K562 (cell line): ENCODE data around the gene FAM227B. TPM values are rescaled to one million over a fixed set of nuclear protein-coding genes. Genes with fewer than 3 reads are reported as not detected.

Experiments used
- ATAC-seq: fragments of 200-7000 bp; cut with Tn5 transposase; 3 replicates; pipeline ENCODE4 v1.9.1; 2020; ENCODE audit warnings: moderate library complexity
- BruUV-seq: library from RNA; stranded (reverse); fragments of 400-500 nt; replicated peaks from 2 replicates; lab custom pipeline; 2021; lab: Mats Ljungman, UMichigan
- CTCF ChIA-PET: fragments of 300-600 bp; formaldehyde crosslinking; extraction: SDS; loops from one replicate; lab custom pipeline; 2021; ENCODE audit warnings: low intra/inter-chr PET ratio; lab: Yijun Ruan, JAX
- POLR2A ChIA-PET: fragments of 300-600, 350-650 bp; sonication (Branson Sonifier 250); formaldehyde crosslinking; extraction: SDS; loops from one replicate; lab custom pipeline; 2021; ENCODE audit warnings: antibody characterized with exemption, inconsistent platforms; lab: Yijun Ruan, JAX
- DNase-seq, 4 experiments: peaks; one replicate each; pipeline versions ENCODE4 v3.0.0 to v3.0.0-alpha.2; 2011 to 2018; ENCODE audit warnings: low spot score in 3 of 4, mixed read lengths in 3 of 4; ENCODE audit errors: extremely low read depth in 1 of 4
- FAIRE-seq: peaks from 2 replicates; lab custom pipeline; 2011; peaks lifted over from hg19 to GRCh38; lab: Jason Lieb, UNC
- H2AFZ ChIP-seq: 2 replicates; pipeline ENCODE4 v1.6.0; 2011; ENCODE audit warnings: low read depth, low read length, control low read depth, inconsistent platforms
- H3K27ac ChIP-seq: fragments of 200-600 bp; 3 replicates; pipeline ENCODE4 v1.8.0; 2011; ENCODE audit warnings: low read depth, mild to moderate bottlenecking, control low read depth, inconsistent platforms, low read length, moderate library complexity, mixed read lengths; ENCODE audit errors: extremely low read depth
- H3K27me3 ChIP-seq, 2 experiments: fragments of 300-600 bp in 1 of 2; 2 replicates in 1 of 2; 3 replicates in 1 of 2; pipeline versions ENCODE4 v1.6.0 to v1.8.0; 2011; ENCODE audit warnings: inconsistent platforms in 2 of 2, low read length in 2 of 2, mild to moderate bottlenecking in 1 of 2, mixed read lengths in 1 of 2, moderate library complexity in 1 of 2; ENCODE audit not compliant: control insufficient read depth in 2 of 2, insufficient read depth in 2 of 2
- H3K36me3 ChIP-seq: fragments of 300-600 bp; 3 replicates; pipeline ENCODE4 v1.8.0; 2011; ENCODE audit warnings: mild to moderate bottlenecking, low read length, inconsistent platforms; ENCODE audit not compliant: control insufficient read depth, insufficient read depth
- H3K4me1 ChIP-seq, 2 experiments: fragments of 200-600 bp in 1 of 2; replicated peaks in 1 of 2; 2 replicates in 1 of 2; 3 replicates in 1 of 2; pipeline versions ENCODE4 v1.5.1 to v1.8.0; 2011; ENCODE audit warnings: inconsistent platforms in 2 of 2, low read length in 2 of 2, mild to moderate bottlenecking in 1 of 2, mixed read lengths in 1 of 2, moderate library complexity in 1 of 2; ENCODE audit not compliant: control insufficient read depth in 2 of 2, insufficient read depth in 2 of 2
- H3K4me2 ChIP-seq: 2 replicates; pipeline ENCODE4 v1.6.1; 2011; ENCODE audit warnings: low read length, control low read depth, inconsistent platforms, mixed read lengths; ENCODE audit not compliant: insufficient read depth
- H3K4me3 ChIP-seq: fragments of 200-600 bp; sonication (generic), shearing (Covaris generic); 2 replicates; pipeline ENCODE4 v1.5.1; 2016; ENCODE audit warnings: control low read depth, inconsistent platforms
- H3K79me2 ChIP-seq: fragments of 200-600 bp; 3 replicates; pipeline ENCODE4 v1.8.0; 2011; ENCODE audit warnings: low read length, inconsistent platforms; ENCODE audit not compliant: control insufficient read depth, insufficient read depth
- H3K9ac ChIP-seq, 2 experiments: 2 replicates each; pipeline versions ENCODE4 v1.6.0 to v1.6.1; 2011; ENCODE audit warnings: low read depth in 2 of 2, low read length in 2 of 2, control low read depth in 1 of 2, inconsistent platforms in 1 of 2, mild to moderate bottlenecking in 1 of 2, mixed read lengths in 1 of 2; ENCODE audit not compliant: insufficient read depth in 1 of 2
- H3K9me1 ChIP-seq: one replicate; pipeline ENCODE4 v1.6.0; 2011; ENCODE audit warnings: inconsistent platforms, mild to moderate bottlenecking, low read length, moderate library complexity; ENCODE audit not compliant: control insufficient read depth, insufficient read depth
- H3K9me3 ChIP-seq: replicated peaks from 2 replicates; pipeline ENCODE4 v1.5.1; 2011; ENCODE audit warnings: low read depth, low read length, inconsistent platforms; ENCODE audit not compliant: control insufficient read depth, insufficient read depth
- H4K20me1 ChIP-seq: replicated peaks from 2 replicates; pipeline ENCODE4 v1.6.1; 2011; ENCODE audit warnings: low read length, inconsistent platforms, mixed read lengths; ENCODE audit not compliant: control insufficient read depth, insufficient read depth
- CXXC5 ChIP-seq: fragments of 250-450 bp; sonication (Bioruptor Pico); IDR thresholded peaks from 2 replicates; pipeline ENCODE4 v1.8.0; 2022; ENCODE audit warnings: inconsistent platforms, mild to moderate bottlenecking, moderate library complexity
- E2F8 ChIP-seq: fragments of 450-650 bp; IDR thresholded peaks from 2 replicates; pipeline ENCODE4 v1.7.1; 2018; ENCODE audit warnings: mild to moderate bottlenecking, low read depth; ENCODE audit not compliant: partially characterized antibody
- FOXK2 ChIP-seq, 2 experiments: fragments of 450-650 bp; IDR thresholded peaks in 1 of 2; conservative IDR thresholded peaks in 1 of 2; 2 replicates each; pipeline ENCODE4 v1.6.1; 2016; ENCODE audit warnings: low read depth in 2 of 2, mild to moderate bottlenecking in 1 of 2
- NRF1 ChIP-seq, 2 experiments: fragments of 450-650 bp; IDR thresholded peaks in 1 of 2; conservative IDR thresholded peaks in 1 of 2; 2 replicates each; pipeline ENCODE4 v1.6.1; 2014; ENCODE audit warnings: mild to moderate bottlenecking in 2 of 2
- WGBS: fragments of 100-300 bp; shearing (Covaris generic); methylation state at CpG from one replicate; pipeline ENCODE4 v1.1.6; 2016; ENCODE audit warnings: low coverage, mixed read lengths; ENCODE audit not compliant: insufficient coverage; ENCODE audit errors: missing lambda C conversion rate; 5-methylcytosine and 5-hydroxymethylcytosine counted together
- in situ Hi-C: fragments of 300-500 bp; cut with MboI; formaldehyde crosslinking; loops from 4 replicates; pipeline ENCODE4 v1.15.0; 2018; ENCODE audit warnings: inconsistent platforms, mixed read lengths
- intact Hi-C: fragments of 100-400 bp; cut with micrococcal nuclease; formaldehyde crosslinking; loops from 2 replicates; pipeline ENCODE4 v1.14.2; 2022
- polyA plus RNA-seq, 8 experiments: library from polyadenylated mRNA; depleted of rRNA in 4 of 8; stranded (reverse) in 5 of 8; unstranded in 3 of 8; fragments of >200 nt; fragmentation: Nextera tagmentation in 2 of 8; fragmentation: Illumina TruSeq in 1 of 8; extraction: Ambion mirVana in 2 of 8; extraction: Trizol in 1 of 8; gene quantifications; 2 replicates each; pipeline versions ENCODE4 v1.2.1 to v1.2.3, GENCODE V29; 2011 to 2014; ENCODE audit warnings: inconsistent platforms in 1 of 8, missing spikeins in 1 of 8
- total RNA-seq, 7 experiments: library from RNA; depleted of rRNA in 6 of 7; stranded (reverse); fragments of >200 nt in 6 of 7; fragmentation: Illumina TruSeq in 2 of 7; extraction: Trizol in 2 of 7; gene quantifications; 2 replicates each; pipeline versions ENCODE4 v1.2.1 to v1.2.3, GENCODE V29; 2011 to 2021; ENCODE audit warnings: low replicate concordance in 1 of 7
- TF ChIP-seq, protein P1 (sequence below): sonication (generic); formaldehyde crosslinking; IDR thresholded peaks from 2 replicates; pipeline ENCODE4 v1.8.1; 2023; ENCODE audit warnings: mild to moderate bottlenecking, missing genetic modification reagents
- TF ChIP-seq, protein P2 (sequence below): fragments of 450-650 bp; IDR thresholded peaks from 2 replicates; pipeline ENCODE4 v1.6.1; 2016; ENCODE audit warnings: mild to moderate bottlenecking

FAM227B gene
- total and polyA plus RNA-seq, 9 of the 15 experiments (the other 6 are each of a cell fraction or from before 2014, with no cell fraction given): 5.1 to 12.5 (median 11.2) TPM

- H3K9me3 ChIP-seq: no peaks in the 10 kb centered on the region
- WGBS: 4% methylated on average over 9 of the region's 9 CpGs
- in situ Hi-C loops (no loop called here), intact Hi-C loops (loop anchor here (1.0 to 10.0 kb wide), 6 partner anchors 51 to 1067 kb away; no protein-coding TSS in a partner anchor)
- BruUV-seq: no TSS peak
- DNase-seq (peak; percentile 24 to 63 (median 32)), ATAC-seq (peak; percentile 63), FAIRE-seq (no peak)
- POLR2A ChIA-PET: interaction anchor here (0.5 kb wide), 1 partner anchor 1868 kb away, joined by 4 read pairs; no protein-coding TSS in a partner anchor
- H3K36me3 ChIP-seq: no peaks in the 10 kb centered on the region
- H3K4me3 ChIP-seq: no peak overlapping the region
- H3K79me2 ChIP-seq: no peaks in the 10 kb centered on the region
- H3K27ac ChIP-seq: no peak overlapping the region
- no peak overlapping the region for H3K4me2 ChIP-seq
- peak overlapping the region; percentile 64 for H2AFZ ChIP-seq
- CTCF ChIA-PET: interaction anchor here (0.6 to 1.9 kb wide), 3 partner anchors 50 to 560 kb away, joined by 3 to 9 read pairs (median 3); no protein-coding TSS in a partner anchor
- H3K9ac ChIP-seq: no peak overlapping the region
- no peaks in the 10 kb centered on the region for H3K27me3 ChIP-seq
- no peaks in the 10 kb centered on the region for H3K4me1 ChIP-seq
- no peaks in the 10 kb centered on the region for H3K9me1 ChIP-seq
- H4K20me1 ChIP-seq: no peaks in the 10 kb centered on the region
- TF ChIP-seq CXXC5 (CRISPR knock-in tag) (peak; percentile 56), NRF1 (conservative IDR thresholded peaks at IDR 0.05 in 1 of 2, IDR thresholded peaks at IDR 0.05 in 1 of 2) (peak; percentile 62 to 67), E2F8 (peak; percentile 71), FOXK2 (conservative IDR thresholded peaks at IDR 0.05 in 1 of 2, IDR thresholded peaks at IDR 0.05 in 1 of 2; ENCODE audit: low read depth in 2 of 2) (0 out of 4 replicates have a peak, but pooled peaks of 1 of the 2 experiments have one; percentile 7)
- TF ChIP-seq, protein P1, sequence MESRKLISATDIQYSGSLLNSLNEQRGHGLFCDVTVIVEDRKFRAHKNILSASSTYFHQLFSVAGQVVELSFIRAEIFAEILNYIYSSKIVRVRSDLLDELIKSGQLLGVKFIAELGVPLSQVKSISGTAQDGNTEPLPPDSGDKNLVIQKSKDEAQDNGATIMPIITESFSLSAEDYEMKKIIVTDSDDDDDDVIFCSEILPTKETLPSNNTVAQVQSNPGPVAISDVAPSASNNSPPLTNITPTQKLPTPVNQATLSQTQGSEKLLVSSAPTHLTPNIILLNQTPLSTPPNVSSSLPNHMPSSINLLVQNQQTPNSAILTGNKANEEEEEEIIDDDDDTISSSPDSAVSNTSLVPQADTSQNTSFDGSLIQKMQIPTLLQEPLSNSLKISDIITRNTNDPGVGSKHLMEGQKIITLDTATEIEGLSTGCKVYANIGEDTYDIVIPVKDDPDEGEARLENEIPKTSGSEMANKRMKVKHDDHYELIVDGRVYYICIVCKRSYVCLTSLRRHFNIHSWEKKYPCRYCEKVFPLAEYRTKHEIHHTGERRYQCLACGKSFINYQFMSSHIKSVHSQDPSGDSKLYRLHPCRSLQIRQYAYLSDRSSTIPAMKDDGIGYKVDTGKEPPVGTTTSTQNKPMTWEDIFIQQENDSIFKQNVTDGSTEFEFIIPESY (CRISPR knock-in tag): peak; percentile 55; the same call in 1 of the 2 replicates
- TF ChIP-seq, protein P2, sequence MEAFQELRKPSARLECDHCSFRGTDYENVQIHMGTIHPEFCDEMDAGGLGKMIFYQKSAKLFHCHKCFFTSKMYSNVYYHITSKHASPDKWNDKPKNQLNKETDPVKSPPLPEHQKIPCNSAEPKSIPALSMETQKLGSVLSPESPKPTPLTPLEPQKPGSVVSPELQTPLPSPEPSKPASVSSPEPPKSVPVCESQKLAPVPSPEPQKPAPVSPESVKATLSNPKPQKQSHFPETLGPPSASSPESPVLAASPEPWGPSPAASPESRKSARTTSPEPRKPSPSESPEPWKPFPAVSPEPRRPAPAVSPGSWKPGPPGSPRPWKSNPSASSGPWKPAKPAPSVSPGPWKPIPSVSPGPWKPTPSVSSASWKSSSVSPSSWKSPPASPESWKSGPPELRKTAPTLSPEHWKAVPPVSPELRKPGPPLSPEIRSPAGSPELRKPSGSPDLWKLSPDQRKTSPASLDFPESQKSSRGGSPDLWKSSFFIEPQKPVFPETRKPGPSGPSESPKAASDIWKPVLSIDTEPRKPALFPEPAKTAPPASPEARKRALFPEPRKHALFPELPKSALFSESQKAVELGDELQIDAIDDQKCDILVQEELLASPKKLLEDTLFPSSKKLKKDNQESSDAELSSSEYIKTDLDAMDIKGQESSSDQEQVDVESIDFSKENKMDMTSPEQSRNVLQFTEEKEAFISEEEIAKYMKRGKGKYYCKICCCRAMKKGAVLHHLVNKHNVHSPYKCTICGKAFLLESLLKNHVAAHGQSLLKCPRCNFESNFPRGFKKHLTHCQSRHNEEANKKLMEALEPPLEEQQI: peak; percentile 48; the same call in 1 of the 2 replicates
These were observed 198.6 kb downstream of the FAM227B start for GRCh38 chr15:49421991-49422390.
